Lower lobe of right lung (tissue), 2 donors: Measurements from ENCODE around the gene TM7SF2. TPM values are rescaled to one million over a fixed set of nuclear protein-coding genes. Genes with fewer than 3 reads are reported as not detected.
A peak's percentile ranks its signal among the peaks of the same experiment; 100 is the strongest.

Experiments
- ATAC-seq, 2 donors: fragments of 200-7000 bp; cut with Tn5 transposase; one replicate each; pipeline ENCODE4 v1.9.1; 2020 to 2022; ENCODE audit warnings: mild to moderate bottlenecking in 2 of 2, moderate library complexity in 2 of 2
- DNase-seq: peaks from one replicate; pipeline ENCODE4 v3.0.0-alpha.2; 2020
- H3K27ac ChIP-seq: fragments of 200-600 bp; one replicate; pipeline ENCODE4 v1.8.0; 2022
- H3K27me3 ChIP-seq: fragments of 200-600 bp; one replicate; pipeline ENCODE4 v1.8.0; 2022; ENCODE audit warnings: low read depth
- H3K36me3 ChIP-seq: fragments of 200-600 bp; one replicate; pipeline ENCODE4 v1.8.0; 2022; ENCODE audit warnings: mild to moderate bottlenecking
- H3K4me1 ChIP-seq: fragments of 200-600 bp; one replicate; pipeline ENCODE4 v1.8.0; 2022
- H3K4me3 ChIP-seq: fragments of 200-600 bp; one replicate; pipeline ENCODE4 v1.8.0; 2022; ENCODE audit warnings: mild to moderate bottlenecking
- H3K9me3 ChIP-seq: fragments of 200-600 bp; one replicate; pipeline ENCODE4 v1.8.0; 2022
- intact Hi-C: fragments of 100-400 bp; cut with DNase I; formaldehyde crosslinking; loops from one replicate; pipeline ENCODE4 v1.11.0; 2022
- total RNA-seq: library from RNA; stranded (reverse); fragmentation: NEBNext Ultra II Directional; extraction: Animal tissue kit (Norgen Biotek cat#: 25700); gene quantifications from one replicate; pipeline ENCODE4 v1.2.1, GENCODE V29; 2021
- TF ChIP-seq, protein P1 (sequence below): fragments of 200-600 bp; IDR thresholded peaks from one replicate; pipeline ENCODE4 v1.8.0; 2022; ENCODE audit warnings: antibody characterized with exemption, mild to moderate bottlenecking
- donor health status: DM: no; HTN: yes; CAD: no; lungs with severe emphysema.

The TM7SF2 gene
- total RNA-seq, 1 donor from 2014 or later: 38.8 TPM

DNA sequence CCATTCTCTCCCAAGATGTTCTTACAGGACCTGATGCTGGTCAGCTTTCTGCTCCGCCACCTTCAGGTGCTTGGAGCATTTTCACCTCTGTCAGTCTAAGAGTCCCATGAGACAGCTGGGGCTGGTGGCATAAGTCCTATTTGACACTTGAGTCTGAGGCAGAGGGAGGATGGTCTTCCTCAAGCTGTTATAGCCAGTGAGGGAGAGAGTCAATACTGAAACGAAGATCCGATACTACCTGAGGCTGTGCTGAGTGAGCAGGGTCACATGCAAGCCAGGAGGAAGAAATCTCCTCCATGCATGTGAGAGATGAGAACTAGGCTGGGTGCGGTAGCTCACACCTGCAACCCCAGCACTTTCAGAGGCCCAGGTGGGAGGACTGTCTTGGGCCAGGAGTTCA lies 22.1 kb upstream of the TM7SF2 start:
- intact Hi-C loops: no loop called here

DNA sequence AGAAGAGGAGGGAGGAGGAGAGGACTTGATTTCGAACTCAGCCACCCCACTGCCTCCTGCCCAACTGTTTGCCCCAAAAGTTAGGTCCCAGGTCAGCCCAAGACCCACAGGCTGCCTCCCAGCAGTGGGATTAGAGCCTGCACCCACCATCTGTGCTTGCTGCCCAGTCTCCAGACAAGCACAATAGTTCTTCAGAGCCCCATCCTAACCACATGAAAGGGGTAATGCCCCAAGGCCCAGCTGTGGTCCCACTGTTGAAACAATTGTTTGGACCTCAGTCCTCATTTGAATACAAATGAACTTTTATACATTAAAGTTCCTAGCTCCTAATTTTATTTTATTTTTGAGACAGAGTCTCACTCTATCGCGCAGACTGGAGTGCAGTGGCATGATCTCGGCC lies 21.0 kb upstream of the TM7SF2 start:
- TF ChIP-seq, protein P1, sequence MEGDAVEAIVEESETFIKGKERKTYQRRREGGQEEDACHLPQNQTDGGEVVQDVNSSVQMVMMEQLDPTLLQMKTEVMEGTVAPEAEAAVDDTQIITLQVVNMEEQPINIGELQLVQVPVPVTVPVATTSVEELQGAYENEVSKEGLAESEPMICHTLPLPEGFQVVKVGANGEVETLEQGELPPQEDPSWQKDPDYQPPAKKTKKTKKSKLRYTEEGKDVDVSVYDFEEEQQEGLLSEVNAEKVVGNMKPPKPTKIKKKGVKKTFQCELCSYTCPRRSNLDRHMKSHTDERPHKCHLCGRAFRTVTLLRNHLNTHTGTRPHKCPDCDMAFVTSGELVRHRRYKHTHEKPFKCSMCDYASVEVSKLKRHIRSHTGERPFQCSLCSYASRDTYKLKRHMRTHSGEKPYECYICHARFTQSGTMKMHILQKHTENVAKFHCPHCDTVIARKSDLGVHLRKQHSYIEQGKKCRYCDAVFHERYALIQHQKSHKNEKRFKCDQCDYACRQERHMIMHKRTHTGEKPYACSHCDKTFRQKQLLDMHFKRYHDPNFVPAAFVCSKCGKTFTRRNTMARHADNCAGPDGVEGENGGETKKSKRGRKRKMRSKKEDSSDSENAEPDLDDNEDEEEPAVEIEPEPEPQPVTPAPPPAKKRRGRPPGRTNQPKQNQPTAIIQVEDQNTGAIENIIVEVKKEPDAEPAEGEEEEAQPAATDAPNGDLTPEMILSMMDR: no peak
- Histone ChIP-seq H3K4me1 (peaks cover 3% of the 10 kb centered on the region), H3K27me3 (no peaks in the 10 kb centered on the region), H3K27ac (no peak overlapping the region), H3K9me3 (no peaks in the 10 kb centered on the region), H3K36me3 (peaks cover 42% of the 10 kb centered on the region), H3K4me3 (no peak overlapping the region)
- DNase-seq (no peak), ATAC-seq (no peak)
- intact Hi-C loops: no loop called here

More for the DNA sequence above, 22.1 kb upstream of the TM7SF2 start:
- H3K36me3 ChIP-seq: peaks cover 46% of the 10 kb centered on the region
- no peak overlapping the region for H3K4me3 ChIP-seq
- no peaks in the 10 kb centered on the region for H3K27me3 ChIP-seq
- peaks cover 13% of the 10 kb centered on the region for H3K4me1 ChIP-seq
- TF ChIP-seq, protein P1: no peak
- ATAC-seq (no peak), DNase-seq (no peak)
- H3K27ac ChIP-seq: no peak overlapping the region
- H3K9me3 ChIP-seq: no peaks in the 10 kb centered on the region

DNA sequence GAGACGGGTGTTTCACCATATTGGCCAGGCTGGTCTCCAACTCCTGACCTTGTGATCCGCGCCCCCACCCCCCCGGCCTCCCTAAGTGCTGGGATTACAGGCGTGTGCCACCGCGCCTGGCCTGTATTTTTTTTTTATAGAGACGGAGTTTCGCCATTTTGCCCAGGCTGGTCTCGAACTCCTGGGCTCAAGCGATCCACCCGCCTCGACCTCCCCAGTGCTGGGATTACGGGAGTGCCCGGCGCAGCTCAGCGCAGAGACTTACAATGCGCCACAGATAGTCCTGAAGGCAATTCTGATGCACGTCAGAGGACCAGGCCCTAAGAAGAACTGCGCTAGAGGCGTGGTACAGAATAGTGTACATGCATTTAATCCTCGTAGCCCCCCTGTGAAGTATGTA lies 16.2 kb upstream of the TM7SF2 start:
- Histone ChIP-seq H3K27ac (peak overlapping the region; percentile 93), H3K4me1 (peaks cover 21% of the 10 kb centered on the region), H3K9me3 (no peaks in the 10 kb centered on the region), H3K36me3 (peaks cover 17% of the 10 kb centered on the region), H3K4me3 (peak overlapping the region; percentile 85), H3K27me3 (no peaks in the 10 kb centered on the region)
- intact Hi-C loops: no loop called here
- TF ChIP-seq, protein P1: no peak
- DNase-seq (no peak), ATAC-seq (no peak)

DNA sequence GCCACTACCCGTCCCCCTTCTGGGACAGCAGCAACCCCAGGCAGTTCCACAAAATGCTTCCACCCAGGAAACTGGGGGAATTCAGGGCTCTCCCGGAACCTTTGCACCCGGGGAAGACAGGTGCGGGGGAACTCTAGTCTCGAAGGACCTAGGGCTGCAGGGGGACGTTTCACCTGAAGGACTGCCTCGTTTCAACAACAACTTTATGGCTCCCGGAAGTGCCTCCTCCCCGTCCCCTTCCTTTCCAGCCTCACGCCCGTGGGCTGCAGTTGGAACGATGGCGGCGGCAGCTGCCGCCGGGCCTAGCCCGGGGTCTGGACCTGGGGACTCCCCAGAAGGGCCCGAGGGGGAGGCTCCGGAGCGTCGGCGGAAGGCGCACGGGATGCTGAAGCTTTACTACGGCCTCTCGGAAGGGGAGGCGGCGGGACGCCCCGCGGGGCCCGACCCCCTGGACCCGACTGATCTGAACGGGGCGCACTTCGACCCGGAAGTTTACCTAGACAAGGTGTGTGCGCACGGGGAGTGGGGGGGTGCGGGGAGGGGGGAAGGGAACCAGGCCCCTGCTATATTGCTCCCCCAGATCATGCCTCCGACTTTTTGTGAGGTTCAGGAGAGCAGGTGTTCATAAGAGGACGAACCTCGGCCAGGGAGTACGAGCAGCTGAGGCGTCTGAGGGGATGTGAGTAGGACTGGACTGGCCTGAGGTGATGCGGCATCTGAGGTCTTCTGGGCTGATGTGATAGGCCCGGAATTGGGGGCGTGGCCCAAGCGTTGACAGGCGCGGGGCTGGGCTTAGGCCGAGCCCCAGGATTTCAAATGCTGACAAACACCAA lies 15.5 kb upstream of the TM7SF2 start, which contains the start of gene VPS51:
Gene VPS51, plus strand, starts transcription at position 241 of the 833 bp plus-strand sequence. Its CDS starts 37 bp downstream, at position 278.
- Histone ChIP-seq H3K27me3 (no peaks in the 10 kb centered on the region), H3K4me1 (peaks cover 21% of the 10 kb centered on the region), H3K27ac (peak within 1 kb of the TSS; percentile 93), H3K4me3 (peak within 1 kb of the TSS; percentile 85), H3K36me3 (peaks cover 17% of the 10 kb centered on the region), H3K9me3 (no peaks in the 10 kb centered on the region)
- peak; percentile 97 for ATAC-seq
- TF ChIP-seq, protein P1: no peak
- peak; percentile 95 for DNase-seq
- intact Hi-C loops: no loop called here

DNA sequence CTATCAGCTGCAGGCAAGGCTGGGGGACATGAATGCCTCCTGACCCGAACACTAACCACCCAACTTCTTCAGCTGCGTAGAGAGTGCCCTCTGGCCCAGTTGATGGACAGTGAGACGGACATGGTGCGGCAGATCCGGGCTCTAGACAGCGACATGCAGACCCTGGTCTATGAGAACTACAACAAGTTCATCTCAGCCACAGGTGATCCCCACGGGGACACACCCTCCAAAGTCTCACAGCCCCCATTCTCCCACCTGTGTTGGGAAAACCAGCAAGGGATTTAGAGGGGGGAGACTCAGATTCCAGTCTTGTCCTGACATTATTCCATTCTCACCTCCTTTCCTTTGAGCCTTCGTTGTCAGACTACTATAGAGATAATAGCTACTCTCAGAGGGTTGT lies 14.7 kb upstream of the TM7SF2 start:
- TF ChIP-seq, protein P1: no peak

More for the DNA sequence above, 14.7 kb upstream of the TM7SF2 start:
- Histone ChIP-seq H3K9me3 (no peaks in the 10 kb centered on the region), H3K4me3 (peak overlapping the region; percentile 85), H3K36me3 (peaks cover 17% of the 10 kb centered on the region), H3K27ac (peak overlapping the region; percentile 93), H3K27me3 (no peaks in the 10 kb centered on the region), H3K4me1 (peaks cover 21% of the 10 kb centered on the region)
- no peak for ATAC-seq
- intact Hi-C loops: no loop called here
- DNase-seq: no peak
